Measurements from ENCODE around the gene AIFM3. TPM values are rescaled to one million over a fixed set of nuclear protein-coding genes. Genes with fewer than 3 reads are reported as not detected.
A peak's percentile ranks its signal among the peaks of the same experiment; 100 is the strongest.

AIFM3 gene
- total RNA-seq, 1 donor from 2014 or later, result 4.5 TPM

GRCh38 chr22:20972933-20973577 is 6.0 kb downstream of the AIFM3 start:
- FAIRE-seq, result no peak
- no peak for DNase-seq (ENCODE audit: low spot score in 2 of 2)

- DNase-seq (ENCODE audit: low spot score in 2 of 2), result no peak
These were observed 6.7 kb downstream of the AIFM3 start for GRCh38 chr22:20973634-20974286.

GRCh38 chr22:20974336-20974955 is 7.4 kb downstream of the AIFM3 start:
- no peak for DNase-seq (ENCODE audit: low spot score in 2 of 2)
- no peak for FAIRE-seq

More at GRCh38 chr22:20973634-20974286, 6.7 kb downstream of the AIFM3 start:
- no peak for FAIRE-seq

- no peak for DNase-seq (ENCODE audit: low spot score in 2 of 2)
- no peak for FAIRE-seq
These were observed 8.7 kb downstream of the AIFM3 start for GRCh38 chr22:20975541-20976290.

- DNase-seq (ENCODE audit: low spot score in 2 of 2) (no peak), FAIRE-seq (no peak)
These were observed 9.3 kb downstream of the AIFM3 start for GRCh38 chr22:20976291-20976877.

- FAIRE-seq (no peak), DNase-seq (ENCODE audit: low spot score in 2 of 2) (no peak)
These were observed 10.0 kb downstream of the AIFM3 start for GRCh38 chr22:20977019-20977418.

GRCh38 chr22:20977516-20978170 is 10.6 kb downstream of the AIFM3 start:
- no peak for DNase-seq (ENCODE audit: low spot score in 2 of 2)
- FAIRE-seq, result no peak

GRCh38 chr22:20978419-20978818 is 11.4 kb downstream of the AIFM3 start:
- no peak for DNase-seq (ENCODE audit: low spot score in 2 of 2)
- FAIRE-seq, result no peak

GRCh38 chr22:20979243-20979809 is 12.3 kb downstream of the AIFM3 start:
- no peak for FAIRE-seq
- peak in 1 of 2 donors; percentile 86 for DNase-seq (ENCODE audit: low spot score in 2 of 2)

- FAIRE-seq (no peak), DNase-seq (ENCODE audit: low spot score in 2 of 2) (no peak)
These were observed 12.9 kb downstream of the AIFM3 start for GRCh38 chr22:20979940-20980453.

- FAIRE-seq, result no peak
These were observed 13.5 kb downstream of the AIFM3 start for GRCh38 chr22:20980523-20980922.

GRCh38 chr22:20980938-20981722 is 14.1 kb downstream of the AIFM3 start:
- DNase-seq (ENCODE audit: low spot score in 2 of 2), result no peak
- no peak for FAIRE-seq

More at GRCh38 chr22:20980523-20980922, 13.5 kb downstream of the AIFM3 start:
- no peak for DNase-seq (ENCODE audit: low spot score in 2 of 2)

GRCh38 chr22:20981787-20982562 is 14.9 kb downstream of the AIFM3 start, which contains the start of gene LZTR1:
LZTR1 (plus strand) TSS chr22:20982297; CDS start chr22:20982372, 75 bp downstream.
- DNase-seq (ENCODE audit: low spot score in 2 of 2) (peak; percentile 92 to 93), FAIRE-seq (no peak)

- no peak for DNase-seq (ENCODE audit: low spot score in 2 of 2)
- no peak for FAIRE-seq
These were observed 15.5 kb downstream of the AIFM3 start for GRCh38 chr22:20982563-20982882.

GRCh38 chr22:20983081-20983771 is 16.2 kb downstream of the AIFM3 start:
- no peak for FAIRE-seq
- DNase-seq (ENCODE audit: low spot score in 2 of 2), result no peak

GRCh38 chr22:20985720-20986119 is 18.7 kb downstream of the AIFM3 start:
- no peak for DNase-seq (ENCODE audit: low spot score in 2 of 2)
- no peak for FAIRE-seq

GRCh38 chr22:20986365-20986764 is 19.3 kb downstream of the AIFM3 start:
- DNase-seq (ENCODE audit: low spot score in 2 of 2) (no peak), FAIRE-seq (no peak)

Measured in frontal cortex (tissue), 4 donors.